Measurements from ENCODE around the gene ATOH7. TPM values are rescaled to one million over a fixed set of nuclear protein-coding genes. Genes with fewer than 3 reads are reported as not detected.

ATOH7 gene
- total RNA-seq, 1 experiment from 2014 or later = 0.31 TPM

GRCh38 chr10:68261132-68261856, 29.4 kb upstream of the ATOH7 start:
- DNase-seq (ENCODE audit: low spot score) = no peak
- H3K36me3 Mint-ChIP-seq = peaks cover 8% of the 10 kb centered on the region; the same call in 1 of the 2 replicates
- H3K4me3 Mint-ChIP-seq = no peak overlapping the region
- H3K9me3 Mint-ChIP-seq = peaks cover 17% of the 10 kb centered on the region
- peaks cover 23% of the 10 kb centered on the region for H3K27me3 Mint-ChIP-seq (ENCODE audit: low read depth)
- ChIA-PET POLR2A (no interaction called here), CTCF (no interaction called here)
- H3K27ac Mint-ChIP-seq = no peak overlapping the region
- TF ChIP-seq, protein P1, sequence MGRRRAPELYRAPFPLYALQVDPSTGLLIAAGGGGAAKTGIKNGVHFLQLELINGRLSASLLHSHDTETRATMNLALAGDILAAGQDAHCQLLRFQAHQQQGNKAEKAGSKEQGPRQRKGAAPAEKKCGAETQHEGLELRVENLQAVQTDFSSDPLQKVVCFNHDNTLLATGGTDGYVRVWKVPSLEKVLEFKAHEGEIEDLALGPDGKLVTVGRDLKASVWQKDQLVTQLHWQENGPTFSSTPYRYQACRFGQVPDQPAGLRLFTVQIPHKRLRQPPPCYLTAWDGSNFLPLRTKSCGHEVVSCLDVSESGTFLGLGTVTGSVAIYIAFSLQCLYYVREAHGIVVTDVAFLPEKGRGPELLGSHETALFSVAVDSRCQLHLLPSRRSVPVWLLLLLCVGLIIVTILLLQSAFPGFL (CRISPR knock-in tag; IDR thresholded peaks at IDR 0.05; ENCODE audit: borderline replicate concordance) = no peak
- TF ChIP-seq, protein P2, sequence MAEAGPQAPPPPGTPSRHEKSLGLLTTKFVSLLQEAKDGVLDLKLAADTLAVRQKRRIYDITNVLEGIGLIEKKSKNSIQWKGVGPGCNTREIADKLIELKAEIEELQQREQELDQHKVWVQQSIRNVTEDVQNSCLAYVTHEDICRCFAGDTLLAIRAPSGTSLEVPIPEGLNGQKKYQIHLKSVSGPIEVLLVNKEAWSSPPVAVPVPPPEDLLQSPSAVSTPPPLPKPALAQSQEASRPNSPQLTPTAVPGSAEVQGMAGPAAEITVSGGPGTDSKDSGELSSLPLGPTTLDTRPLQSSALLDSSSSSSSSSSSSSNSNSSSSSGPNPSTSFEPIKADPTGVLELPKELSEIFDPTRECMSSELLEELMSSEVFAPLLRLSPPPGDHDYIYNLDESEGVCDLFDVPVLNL (CRISPR knock-in tag; IDR thresholded peaks at IDR 0.05; ENCODE audit: borderline replicate concordance, low read depth) = no peak
- no peak for TF ChIP-seq ZNF219 (CRISPR knock-in tag; IDR thresholded peaks at IDR 0.05; ENCODE audit: borderline replicate concordance)
- TF ChIP-seq, protein P3, sequence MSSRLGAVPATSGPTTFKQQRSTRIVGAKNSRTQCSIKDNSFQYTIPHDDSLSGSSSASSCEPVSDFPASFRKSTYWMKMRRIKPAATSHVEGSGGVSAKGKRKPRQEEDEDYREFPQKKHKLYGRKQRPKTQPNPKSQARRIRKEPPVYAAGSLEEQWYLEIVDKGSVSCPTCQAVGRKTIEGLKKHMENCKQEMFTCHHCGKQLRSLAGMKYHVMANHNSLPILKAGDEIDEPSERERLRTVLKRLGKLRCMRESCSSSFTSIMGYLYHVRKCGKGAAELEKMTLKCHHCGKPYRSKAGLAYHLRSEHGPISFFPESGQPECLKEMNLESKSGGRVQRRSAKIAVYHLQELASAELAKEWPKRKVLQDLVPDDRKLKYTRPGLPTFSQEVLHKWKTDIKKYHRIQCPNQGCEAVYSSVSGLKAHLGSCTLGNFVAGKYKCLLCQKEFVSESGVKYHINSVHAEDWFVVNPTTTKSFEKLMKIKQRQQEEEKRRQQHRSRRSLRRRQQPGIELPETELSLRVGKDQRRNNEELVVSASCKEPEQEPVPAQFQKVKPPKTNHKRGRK (CRISPR knock-in tag; IDR thresholded peaks at IDR 0.05; ENCODE audit: borderline replicate concordance) = no peak
- TF ChIP-seq, protein P4, sequence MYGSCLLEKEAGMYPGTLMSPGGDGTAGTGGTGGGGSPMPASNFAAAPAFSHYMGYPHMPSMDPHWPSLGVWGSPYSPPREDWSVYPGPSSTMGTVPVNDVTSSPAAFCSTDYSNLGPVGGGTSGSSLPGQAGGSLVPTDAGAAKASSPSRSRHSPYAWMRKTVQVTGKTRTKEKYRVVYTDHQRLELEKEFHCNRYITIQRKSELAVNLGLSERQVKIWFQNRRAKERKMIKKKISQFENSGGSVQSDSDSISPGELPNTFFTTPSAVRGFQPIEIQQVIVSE (CRISPR knock-in tag; IDR thresholded peaks at IDR 0.05; ENCODE audit: borderline replicate concordance) = no peak
- no peak for TF ChIP-seq ZNF396 (CRISPR knock-in tag; IDR thresholded peaks at IDR 0.05; ENCODE audit: borderline replicate concordance)
- TF ChIP-seq, protein P5, sequence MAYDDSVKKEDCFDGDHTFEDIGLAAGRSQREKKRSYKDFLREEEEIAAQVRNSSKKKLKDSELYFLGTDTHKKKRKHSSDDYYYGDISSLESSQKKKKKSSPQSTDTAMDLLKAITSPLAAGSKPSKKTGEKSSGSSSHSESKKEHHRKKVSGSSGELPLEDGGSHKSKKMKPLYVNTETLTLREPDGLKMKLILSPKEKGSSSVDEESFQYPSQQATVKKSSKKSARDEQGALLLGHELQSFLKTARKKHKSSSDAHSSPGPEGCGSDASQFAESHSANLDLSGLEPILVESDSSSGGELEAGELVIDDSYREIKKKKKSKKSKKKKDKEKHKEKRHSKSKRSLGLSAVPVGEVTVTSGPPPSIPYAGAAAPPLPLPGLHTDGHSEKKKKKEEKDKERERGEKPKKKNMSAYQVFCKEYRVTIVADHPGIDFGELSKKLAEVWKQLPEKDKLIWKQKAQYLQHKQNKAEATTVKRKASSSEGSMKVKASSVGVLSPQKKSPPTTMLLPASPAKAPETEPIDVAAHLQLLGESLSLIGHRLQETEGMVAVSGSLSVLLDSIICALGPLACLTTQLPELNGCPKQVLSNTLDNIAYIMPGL (CRISPR knock-in tag; IDR thresholded peaks at IDR 0.05) = no peak
- no peak for TF ChIP-seq TEAD1 (CRISPR knock-in tag; IDR thresholded peaks at IDR 0.05)
- no peak for TF ChIP-seq NR1H2 (CRISPR knock-in tag; IDR thresholded peaks at IDR 0.05)
- TF ChIP-seq, protein P6, sequence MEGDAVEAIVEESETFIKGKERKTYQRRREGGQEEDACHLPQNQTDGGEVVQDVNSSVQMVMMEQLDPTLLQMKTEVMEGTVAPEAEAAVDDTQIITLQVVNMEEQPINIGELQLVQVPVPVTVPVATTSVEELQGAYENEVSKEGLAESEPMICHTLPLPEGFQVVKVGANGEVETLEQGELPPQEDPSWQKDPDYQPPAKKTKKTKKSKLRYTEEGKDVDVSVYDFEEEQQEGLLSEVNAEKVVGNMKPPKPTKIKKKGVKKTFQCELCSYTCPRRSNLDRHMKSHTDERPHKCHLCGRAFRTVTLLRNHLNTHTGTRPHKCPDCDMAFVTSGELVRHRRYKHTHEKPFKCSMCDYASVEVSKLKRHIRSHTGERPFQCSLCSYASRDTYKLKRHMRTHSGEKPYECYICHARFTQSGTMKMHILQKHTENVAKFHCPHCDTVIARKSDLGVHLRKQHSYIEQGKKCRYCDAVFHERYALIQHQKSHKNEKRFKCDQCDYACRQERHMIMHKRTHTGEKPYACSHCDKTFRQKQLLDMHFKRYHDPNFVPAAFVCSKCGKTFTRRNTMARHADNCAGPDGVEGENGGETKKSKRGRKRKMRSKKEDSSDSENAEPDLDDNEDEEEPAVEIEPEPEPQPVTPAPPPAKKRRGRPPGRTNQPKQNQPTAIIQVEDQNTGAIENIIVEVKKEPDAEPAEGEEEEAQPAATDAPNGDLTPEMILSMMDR (IDR thresholded peaks at IDR 0.05) = no peak
- TF ChIP-seq ATF2 (CRISPR knock-in tag; IDR thresholded peaks at IDR 0.05; ENCODE audit: borderline replicate concordance, low read depth) = no peak
- no peak for TF ChIP-seq GTF2I (CRISPR knock-in tag; conservative IDR thresholded peaks at IDR 0.05)
- TF ChIP-seq ARID4B (CRISPR knock-in tag; IDR thresholded peaks at IDR 0.05; ENCODE audit: borderline replicate concordance) = no peak
- ATAC-seq = no peak
- H3K4me1 Mint-ChIP-seq = peaks cover 2% of the 10 kb centered on the region
